Measurements from ENCODE around the gene RAD23A.
"Not testable (repeated sequence)": the region's sequence is repeated elsewhere in the genome, so short reads cannot be mapped to it uniquely, and the experiment has no call there.

RAD23A gene

DNA sequence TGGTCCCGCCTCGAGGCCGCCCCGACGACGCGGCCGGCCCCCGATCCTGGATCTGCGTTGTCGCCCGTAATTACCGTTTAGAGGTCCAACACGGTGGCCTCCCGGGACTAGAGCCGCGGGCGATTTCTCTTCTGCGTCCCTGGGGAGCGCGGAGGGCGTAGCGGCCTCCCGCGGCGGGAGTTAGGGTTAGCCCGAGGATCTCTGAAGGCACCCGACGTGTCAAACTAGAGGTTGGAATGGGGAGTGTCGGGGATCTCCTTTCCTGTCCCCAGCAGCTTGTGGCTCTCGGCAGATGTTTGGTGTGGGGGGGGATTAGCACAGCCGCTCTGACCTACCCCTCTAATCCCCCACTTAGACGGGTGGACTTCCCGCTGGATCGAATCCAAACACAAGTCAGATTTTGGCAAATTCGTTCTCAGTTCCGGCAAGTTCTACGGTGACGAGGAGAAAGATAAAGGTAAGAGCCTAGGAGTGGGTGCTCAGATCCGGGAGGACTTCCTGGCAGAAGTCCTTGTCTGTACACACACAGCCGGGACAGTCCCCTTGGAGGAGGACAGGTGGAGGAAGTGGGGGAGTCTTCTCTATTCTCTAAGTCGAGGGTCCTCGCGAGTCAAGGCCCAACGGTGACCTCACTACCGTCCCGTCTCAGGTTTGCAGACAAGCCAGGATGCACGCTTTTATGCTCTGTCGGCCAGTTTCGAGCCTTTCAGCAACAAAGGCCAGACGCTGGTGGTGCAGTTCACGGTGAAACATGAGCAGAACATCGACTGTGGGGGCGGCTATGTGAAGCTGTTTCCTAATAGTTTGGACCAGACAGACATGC is 6.7 kb upstream of the RAD23A start:
- DNase-seq, result peak; percentile 58

DNA sequence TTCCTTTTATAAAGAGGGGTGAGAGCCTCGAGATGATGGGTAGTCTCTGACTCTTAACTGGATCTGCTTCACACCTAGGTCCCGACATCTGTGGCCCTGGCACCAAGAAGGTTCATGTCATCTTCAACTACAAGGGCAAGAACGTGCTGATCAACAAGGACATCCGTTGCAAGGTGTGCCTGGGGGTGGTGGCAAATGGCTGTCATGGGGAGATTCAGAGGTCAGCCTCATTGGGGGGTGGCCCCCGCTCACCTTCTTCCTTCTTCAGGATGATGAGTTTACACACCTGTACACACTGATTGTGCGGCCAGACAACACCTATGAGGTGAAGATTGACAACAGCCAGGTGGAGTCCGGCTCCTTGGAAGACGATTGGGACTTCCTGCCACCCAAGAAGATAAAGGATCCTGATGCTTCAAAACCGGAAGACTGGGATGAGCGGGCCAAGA is 5.7 kb upstream of the RAD23A start:
- DNase-seq, result no peak

DNA sequence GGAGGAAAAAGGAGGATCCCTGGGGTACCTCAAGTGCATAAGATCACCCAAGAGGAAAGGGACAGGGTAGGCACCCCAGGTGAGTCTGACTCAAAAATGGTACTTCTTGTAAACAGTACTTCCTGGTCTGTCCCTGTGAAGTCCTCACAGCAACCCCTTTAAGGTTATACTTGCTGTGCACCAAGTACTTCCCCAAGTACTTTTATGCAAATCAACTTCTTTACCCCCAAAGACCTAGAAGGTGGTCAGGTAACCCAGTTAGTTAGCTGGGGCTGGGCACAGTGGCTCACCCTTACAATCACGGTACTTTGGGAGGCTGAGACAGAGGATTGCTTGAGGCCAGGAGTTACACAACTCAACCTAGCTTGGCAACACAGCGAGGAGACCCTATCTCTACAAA is 4.8 kb upstream of the RAD23A start:
- no peak for DNase-seq

DNA sequence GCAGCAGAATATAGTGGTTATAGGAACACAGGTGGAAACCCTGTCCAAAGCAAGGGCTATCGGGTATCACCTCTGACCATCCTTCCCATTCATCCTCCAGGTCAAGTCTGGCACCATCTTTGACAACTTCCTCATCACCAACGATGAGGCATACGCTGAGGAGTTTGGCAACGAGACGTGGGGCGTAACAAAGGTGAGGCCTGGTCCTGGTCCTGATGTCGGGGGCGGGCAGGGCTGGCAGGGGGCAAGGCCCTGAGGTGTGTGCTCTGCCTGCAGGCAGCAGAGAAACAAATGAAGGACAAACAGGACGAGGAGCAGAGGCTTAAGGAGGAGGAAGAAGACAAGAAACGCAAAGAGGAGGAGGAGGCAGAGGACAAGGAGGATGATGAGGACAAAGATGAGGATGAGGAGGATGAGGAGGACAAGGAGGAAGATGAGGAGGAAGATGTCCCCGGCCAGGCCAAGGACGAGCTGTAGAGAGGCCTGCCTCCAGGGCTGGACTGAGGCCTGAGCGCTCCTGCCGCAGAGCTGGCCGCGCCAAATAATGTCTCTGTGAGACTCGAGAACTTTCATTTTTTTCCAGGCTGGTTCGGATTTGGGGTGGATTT is 2.1 kb upstream of the RAD23A start:
- no peak for DNase-seq

DNA sequence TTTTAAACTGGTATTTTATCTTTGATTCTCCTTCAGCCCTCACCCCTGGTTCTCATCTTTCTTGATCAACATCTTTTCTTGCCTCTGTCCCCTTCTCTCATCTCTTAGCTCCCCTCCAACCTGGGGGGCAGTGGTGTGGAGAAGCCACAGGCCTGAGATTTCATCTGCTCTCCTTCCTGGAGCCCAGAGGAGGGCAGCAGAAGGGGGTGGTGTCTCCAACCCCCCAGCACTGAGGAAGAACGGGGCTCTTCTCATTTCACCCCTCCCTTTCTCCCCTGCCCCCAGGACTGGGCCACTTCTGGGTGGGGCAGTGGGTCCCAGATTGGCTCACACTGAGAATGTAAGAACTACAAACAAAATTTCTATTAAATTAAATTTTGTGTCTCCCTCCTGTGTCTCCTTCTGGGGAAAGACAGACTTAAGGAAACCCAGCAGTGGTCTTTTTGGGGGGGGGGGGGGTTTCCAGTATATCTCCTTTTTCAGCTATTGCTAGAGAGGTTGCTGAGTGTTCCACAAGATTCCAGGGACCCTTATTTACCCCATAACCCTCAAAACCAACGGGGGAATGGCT is 1.5 kb upstream of the RAD23A start:
- no peak for DNase-seq

DNA sequence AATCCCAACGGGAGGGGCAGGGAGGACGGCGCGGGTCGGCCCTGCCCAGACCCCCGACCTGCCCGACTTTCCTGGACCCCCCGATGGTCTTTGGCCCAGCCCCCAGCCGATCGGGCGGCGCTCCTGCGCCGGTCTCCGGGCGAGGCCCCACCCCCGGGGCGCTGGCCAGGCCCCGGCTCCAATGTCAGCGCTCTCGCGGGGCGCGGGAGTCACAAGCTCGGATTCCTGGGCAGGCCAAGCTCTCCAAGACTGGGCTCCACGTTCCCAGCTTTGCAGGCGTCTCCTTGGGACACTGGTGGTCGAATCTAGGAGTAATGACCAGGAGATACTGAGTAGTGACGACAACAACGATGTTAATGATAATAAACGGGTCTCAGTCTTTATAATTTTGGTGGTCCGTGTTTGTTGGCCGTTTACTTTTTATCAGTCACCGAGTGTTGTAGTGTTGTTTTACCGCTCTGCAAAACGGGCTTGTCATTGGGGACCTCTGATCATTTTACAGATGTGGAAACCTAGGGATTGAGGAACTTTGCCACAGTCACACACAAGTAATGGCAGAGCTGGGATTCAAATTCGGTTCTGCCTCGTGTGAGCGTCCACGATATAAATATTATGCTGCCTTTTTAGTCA is 545 bp downstream of the RAD23A start:
- no peak for DNase-seq

DNA sequence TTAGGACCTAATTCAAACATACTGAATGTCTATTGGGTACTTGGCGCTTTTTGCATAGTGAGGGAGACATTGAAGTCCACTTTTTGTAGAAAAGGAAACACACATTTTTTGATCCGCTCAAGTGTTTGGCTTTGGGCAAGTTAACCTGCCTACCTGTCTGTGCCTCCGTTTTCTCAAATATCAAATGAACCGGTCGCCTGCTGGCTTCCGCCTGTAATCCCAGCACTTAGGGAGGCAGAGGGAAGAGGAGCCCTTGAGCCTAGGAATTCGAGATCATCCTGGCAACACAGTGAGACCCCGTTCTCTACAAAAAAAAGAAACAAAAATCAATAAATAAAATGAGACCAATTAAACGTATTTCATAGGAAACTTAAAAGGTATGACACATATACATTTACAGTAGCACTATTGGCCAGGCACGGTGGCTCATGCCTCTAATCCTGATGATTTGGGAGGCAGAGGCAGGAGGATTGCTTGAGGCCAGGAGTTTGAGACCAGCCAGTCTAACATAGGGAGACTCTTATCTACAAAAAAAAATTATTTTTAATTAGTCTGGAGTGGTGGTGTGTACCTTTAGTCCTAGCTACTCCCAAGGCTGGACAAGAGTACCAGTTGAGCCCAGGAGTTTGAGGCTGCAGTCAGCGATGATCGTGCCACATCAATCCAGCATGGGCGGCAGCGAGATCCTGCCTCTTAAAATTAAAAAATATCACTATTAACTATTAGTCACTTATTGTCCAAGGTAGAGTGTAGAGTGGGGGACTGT is 1.3 kb downstream of the RAD23A start:
- no peak for DNase-seq

DNA sequence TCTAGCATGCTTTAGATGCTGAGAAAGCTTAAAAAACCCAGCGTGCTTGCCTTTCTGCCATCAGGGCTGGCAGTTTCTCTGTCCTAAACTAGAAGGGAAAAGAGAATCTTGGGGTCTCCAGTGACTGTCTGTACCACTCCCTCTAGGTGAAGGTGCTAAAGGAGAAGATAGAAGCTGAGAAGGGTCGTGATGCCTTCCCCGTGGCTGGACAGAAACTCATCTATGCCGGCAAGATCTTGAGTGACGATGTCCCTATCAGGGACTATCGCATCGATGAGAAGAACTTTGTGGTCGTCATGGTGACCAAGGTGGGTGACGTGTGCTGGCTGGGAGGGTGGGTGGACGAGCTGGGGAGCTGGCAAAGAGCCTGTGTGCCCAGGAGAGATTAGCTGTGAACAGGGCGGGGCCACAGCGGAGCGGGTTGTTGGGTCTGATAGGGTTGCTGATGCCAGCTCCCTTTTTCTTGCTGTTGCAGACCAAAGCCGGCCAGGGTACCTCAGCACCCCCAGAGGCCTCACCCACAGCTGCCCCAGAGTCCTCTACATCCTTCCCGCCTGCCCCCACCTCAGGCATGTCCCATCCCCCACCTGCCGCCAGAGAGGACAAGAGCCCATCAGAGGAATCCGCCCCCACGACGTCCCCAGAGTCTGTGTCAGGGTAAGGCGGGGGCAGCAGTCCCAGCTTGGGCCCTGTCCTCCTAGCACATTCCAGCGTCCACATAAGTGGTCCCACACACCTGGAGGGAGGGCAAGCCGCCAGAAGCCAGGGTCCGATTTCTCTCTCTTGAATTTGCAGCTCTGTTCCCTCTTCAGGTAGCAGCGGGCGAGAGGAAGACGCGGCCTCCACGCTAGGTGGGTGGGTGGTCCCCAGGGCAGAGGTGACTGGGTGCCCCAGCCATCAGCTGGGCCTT is 2.3 kb downstream of the RAD23A start:
- no peak for DNase-seq

DNA sequence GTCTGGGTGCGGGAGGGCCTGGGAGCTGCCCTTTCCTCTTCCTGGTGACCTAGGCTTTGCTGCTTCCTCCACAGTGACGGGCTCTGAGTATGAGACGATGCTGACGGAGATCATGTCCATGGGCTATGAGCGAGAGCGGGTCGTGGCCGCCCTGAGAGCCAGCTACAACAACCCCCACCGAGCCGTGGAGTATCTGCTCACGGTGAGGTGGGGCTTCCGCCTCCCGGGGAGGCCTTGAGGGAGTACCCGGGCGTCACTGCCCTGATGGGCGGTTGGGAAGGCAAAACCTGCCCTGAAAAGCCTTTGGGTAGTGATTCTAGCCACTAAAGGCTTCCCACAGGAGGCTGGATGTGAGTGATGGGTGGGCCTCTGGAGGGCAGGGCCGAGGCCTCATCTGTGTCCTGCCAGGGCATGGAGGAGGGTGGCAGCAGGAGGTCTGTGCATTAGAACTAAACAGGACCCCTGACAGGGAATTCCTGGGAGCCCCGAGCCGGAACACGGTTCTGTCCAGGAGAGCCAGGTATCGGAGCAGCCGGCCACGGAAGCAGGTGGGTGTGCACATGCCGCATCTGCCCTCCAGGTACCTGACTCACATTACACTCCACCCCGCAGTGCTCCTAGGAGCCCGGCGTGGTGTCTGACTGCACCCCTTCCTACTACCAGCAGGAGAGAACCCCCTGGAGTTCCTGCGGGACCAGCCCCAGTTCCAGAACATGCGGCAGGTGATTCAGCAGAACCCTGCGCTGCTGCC is 3.1 kb downstream of the RAD23A start:
- no peak for DNase-seq

DNA sequence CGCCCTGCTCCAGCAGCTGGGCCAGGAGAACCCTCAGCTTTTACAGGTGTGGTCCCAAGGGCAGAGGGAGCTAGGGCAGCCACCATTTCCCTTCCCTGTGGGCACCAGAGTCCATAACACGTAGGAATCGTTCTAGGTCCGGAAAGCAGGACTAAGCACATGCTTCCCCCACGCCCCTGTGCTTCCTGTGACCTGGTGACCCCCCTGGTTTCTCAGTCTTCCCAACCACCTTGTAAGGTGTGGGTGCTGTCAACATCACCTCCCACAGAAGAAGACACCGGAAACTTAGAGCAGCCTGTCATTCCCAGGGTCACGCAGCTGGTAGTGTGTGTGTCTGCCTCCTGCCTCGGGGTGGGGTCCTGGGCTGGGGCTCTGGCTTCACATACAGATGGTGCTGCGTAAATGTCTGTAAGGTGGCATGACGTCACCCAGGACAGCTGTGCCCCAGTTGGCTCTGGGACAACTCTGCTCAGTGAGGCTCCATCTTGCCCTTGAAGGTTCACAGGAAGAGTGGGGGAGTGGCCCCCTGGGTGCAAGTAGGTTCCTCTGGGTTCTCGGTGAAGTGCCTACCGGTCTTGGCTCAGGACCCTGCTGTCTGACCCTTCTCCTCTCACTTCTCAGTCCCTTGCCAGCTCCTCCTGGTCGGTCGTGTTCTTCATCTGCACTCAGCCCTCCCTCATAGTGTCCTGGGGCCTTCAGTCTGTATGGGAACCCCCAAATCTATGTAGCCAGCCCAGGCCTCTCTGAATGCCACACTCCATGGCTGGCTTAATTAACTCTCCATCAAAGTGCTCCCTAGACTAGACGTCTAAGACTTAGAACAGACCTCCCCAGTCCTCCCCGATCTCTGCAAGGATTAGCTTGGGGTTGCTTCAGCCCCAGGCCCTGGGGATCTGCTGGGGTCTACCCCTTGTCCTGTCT is 4.0 kb downstream of the RAD23A start:
- no peak for DNase-seq

DNA sequence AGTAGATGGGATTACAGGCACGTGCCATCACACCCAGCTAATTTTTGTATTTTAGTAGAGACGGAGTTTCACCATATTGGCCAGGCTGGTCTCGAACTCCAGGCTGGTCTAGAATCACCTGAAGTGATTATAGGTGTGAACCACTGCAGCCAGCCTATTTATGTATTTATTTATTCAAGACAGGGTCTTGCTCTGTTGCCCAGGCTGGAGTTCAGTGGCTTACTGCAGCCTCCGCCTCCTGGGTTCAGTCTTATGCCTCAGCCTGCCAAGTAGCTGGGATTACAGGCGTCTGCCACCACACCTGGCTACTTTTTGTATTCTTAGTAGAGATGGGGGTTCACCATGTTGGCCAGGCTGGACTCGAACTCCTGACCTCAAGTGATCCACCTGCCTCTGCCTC is 6.4 kb downstream of the RAD23A start:
- not testable (repeated sequence) for DNase-seq

DNA sequence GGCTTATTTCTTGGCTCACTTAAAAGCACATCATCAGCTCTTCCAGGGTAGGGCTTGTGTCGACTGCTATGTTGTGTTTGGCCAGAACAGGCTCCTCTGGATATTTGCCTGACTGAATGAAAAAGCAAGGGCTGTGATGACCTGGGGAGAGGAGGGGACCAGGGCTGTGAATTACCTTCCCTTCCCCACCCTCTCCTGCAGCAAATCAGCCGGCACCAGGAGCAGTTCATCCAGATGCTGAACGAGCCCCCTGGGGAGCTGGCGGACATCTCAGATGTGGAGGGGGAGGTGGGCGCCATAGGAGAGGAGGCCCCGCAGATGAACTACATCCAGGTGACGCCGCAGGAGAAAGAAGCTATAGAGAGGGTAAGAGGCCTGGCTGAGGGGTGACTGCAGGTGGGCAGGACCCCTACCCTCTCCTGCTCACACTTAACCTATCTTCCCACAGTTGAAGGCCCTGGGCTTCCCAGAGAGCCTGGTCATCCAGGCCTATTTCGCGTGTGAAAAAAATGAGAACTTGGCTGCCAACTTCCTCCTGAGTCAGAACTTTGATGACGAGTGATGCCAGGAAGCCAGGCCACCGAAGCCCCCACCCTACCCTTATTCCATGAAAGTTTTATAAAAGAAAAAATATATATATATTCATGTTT is 7.0 kb downstream of the RAD23A start:
- DNase-seq, result no peak

DNA sequence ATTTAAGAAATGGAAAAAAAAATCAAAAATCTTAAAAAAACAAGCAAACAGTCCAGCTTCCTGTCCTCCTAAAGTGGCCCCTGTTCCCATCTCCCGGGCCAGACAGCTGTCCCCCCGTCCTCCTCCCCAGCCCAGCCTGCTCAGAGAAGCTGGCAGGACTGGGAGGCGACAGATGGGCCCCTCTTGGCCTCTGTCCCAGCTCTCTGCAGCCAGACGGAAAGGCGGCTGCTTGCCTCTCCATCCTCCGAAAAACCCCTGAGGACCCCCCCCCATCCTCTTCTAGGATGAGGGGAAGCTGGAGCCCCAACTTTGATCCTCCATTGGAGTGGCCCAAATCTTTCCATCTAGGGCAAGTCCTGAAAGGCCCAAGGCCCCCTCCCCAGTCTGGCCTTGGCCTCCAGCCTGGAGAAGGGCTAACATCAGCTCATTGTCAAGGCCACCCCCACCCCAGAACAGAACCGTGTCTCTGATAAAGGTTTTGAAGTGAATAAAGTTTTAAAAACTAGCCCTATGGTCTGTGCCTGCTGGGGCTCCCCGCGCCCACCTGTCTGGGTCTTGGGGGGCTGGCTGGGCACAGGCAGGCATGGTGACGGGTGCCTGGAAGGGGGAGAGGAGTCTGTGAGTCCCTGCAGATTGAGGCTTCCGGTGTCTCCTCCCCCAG is 7.6 kb downstream of the RAD23A start:
- peak; percentile 70 for DNase-seq

DNA sequence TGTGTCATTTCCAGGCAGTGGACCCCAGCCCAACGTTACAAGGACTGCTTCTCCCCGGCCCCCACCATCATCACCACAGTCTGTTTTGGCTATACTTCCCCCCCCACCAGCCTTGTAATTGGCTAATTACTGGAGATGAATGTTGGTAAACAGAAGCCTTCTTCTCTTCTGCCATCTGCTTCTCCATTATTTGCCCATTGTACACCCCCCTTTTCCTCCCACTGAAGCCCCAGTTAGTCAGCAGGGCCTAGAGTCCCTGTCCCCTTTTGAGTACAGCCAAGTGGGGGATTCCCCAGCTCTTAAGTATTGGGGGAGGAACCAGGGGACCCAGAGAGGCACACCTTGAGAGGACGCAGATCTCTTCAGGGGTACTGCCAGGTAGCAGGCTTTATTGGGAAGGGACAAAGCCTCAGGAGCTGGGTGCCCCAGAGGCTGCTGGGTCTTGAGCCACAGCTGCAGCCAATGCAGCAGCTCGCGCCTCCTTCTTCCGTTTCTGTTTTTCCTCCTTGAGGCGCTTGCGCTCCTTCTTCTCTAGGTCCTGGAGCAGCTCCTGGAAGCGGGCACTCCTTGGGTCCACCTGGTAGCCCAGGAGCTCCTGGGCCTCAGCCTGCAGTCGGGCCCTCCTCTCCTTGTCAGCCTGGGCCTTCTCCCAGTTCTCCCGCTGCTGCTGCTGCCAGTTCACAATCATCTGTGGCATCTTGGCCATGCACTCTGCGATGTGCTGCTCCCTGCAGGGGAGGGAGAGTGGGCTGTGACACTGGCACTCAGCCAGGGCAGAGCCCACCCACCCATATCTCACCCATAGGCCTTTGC is 8.3 kb downstream of the RAD23A start:
- DNase-seq, result peak; percentile 49

DNA sequence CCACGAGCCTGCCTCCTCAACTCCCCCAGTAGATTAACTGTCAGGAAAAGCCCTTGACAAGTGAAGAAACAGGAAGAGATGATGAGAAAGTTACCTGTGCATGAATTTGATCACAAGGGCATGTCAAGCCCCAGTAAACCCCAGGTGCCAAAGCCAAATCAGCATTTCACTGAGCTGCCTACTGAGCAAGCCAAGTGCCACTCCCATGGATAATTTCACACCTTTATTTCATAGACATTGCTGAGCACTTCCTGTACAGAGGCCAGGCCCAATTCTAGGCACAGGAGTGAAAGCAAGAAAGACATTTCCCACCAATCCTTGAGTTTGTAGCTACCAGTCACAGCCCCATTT is 8.9 kb downstream of the RAD23A start:
- no peak for DNase-seq

DNA sequence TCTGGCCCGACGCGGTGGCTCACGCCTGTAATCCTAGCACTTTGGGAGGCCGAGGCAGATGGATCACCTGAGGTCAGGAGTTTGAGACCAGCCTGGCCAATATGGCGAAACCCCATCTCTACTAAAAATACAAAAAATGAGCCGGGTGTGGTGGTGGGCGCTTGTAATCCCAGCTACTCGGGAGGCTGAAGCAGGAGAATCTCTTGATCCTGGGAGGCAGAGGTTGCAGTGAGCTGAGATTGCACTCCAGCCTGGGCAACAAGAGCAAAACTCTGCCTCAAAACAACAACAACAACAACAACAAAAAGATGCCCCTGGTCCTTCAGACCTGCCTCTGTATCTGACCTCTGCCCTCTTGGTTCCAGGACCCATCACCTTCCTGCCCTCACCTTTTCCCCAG is 9.9 kb downstream of the RAD23A start:
- DNase-seq, result not testable (repeated sequence)

DNA sequence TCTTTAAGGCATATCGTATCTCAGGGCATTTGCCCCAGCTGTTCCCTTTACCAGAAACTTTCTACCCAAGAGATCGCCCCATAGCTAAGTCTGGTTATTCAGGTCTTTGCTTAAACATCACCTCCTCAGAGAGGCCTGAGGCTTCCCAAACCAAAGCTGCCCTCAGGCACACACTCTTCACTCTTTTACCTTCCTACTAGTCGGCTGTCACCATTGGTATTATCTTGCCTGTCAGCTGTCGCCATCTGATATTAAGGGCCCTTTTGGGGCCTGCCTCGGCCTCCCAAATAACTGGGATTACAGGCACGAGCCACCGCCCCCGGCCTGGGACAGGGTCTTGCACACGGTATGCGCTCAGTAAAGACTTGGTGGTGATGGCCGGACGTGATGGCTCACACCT is 10.3 kb downstream of the RAD23A start:
- no peak for DNase-seq
